Activated naive CD4-positive, alpha-beta T cell treated with anti-CD3 and anti-CD28 coated beads for 36 hours (primary cell): ENCODE data around the gene C3orf52. TPM values are rescaled to one million over a fixed set of nuclear protein-coding genes. Genes with fewer than 3 reads are reported as not detected.
"Not testable (repeated sequence)": the region's sequence is repeated elsewhere in the genome, so short reads cannot be mapped to it uniquely, and the experiment has no call there.

ENCODE experiments used
- CTCF ChIA-PET: fragments of 350-600 bp; sonication (Branson Sonifier 250); formaldehyde crosslinking; loops from one replicate; lab custom pipeline; 2021; ENCODE audit warnings: antibody characterized with exemption; lab: Charles Lee
- DNase-seq: peaks from one replicate; pipeline ENCODE4 v3.0.0-alpha.2; 2020
- H3K27ac Mint-ChIP-seq: one replicate; pipeline ENCODE4 v1.8.0; 2021; ENCODE audit warnings: mild to moderate bottlenecking, mixed read lengths
- H3K27me3 Mint-ChIP-seq: one replicate; pipeline ENCODE4 v1.8.0; 2021; ENCODE audit warnings: low read depth, mixed read lengths
- H3K36me3 Mint-ChIP-seq: one replicate; pipeline ENCODE4 v1.8.0; 2021; ENCODE audit warnings: low read depth, mixed read lengths
- H3K4me1 Mint-ChIP-seq: one replicate; pipeline ENCODE4 v1.8.0; 2021; ENCODE audit warnings: low read depth, mixed read lengths
- H3K4me3 Mint-ChIP-seq: one replicate; pipeline ENCODE4 v1.8.0; 2021; ENCODE audit warnings: mild to moderate bottlenecking, moderate library complexity, mixed read lengths
- H3K9me3 Mint-ChIP-seq: one replicate; pipeline ENCODE4 v1.8.0; 2021; ENCODE audit warnings: mixed read lengths
- intact Hi-C: fragments of 100-400 bp; cut with micrococcal nuclease; formaldehyde crosslinking; loops from one replicate; pipeline ENCODE4 v1.15.1; 2023
- total RNA-seq, 2 experiments: library from RNA; stranded (reverse); gene quantifications; one replicate each; pipeline ENCODE4 v1.2.3, GENCODE V29; 2021

Gene C3orf52, protein sequence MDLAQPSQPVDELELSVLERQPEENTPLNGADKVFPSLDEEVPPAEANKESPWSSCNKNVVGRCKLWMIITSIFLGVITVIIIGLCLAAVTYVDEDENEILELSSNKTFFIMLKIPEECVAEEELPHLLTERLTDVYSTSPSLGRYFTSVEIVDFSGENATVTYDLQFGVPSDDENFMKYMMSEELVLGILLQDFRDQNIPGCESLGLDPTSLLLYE
- 1 to 10 TPM; 3.1 to 3.8 TPM for total RNA-seq

DNA sequence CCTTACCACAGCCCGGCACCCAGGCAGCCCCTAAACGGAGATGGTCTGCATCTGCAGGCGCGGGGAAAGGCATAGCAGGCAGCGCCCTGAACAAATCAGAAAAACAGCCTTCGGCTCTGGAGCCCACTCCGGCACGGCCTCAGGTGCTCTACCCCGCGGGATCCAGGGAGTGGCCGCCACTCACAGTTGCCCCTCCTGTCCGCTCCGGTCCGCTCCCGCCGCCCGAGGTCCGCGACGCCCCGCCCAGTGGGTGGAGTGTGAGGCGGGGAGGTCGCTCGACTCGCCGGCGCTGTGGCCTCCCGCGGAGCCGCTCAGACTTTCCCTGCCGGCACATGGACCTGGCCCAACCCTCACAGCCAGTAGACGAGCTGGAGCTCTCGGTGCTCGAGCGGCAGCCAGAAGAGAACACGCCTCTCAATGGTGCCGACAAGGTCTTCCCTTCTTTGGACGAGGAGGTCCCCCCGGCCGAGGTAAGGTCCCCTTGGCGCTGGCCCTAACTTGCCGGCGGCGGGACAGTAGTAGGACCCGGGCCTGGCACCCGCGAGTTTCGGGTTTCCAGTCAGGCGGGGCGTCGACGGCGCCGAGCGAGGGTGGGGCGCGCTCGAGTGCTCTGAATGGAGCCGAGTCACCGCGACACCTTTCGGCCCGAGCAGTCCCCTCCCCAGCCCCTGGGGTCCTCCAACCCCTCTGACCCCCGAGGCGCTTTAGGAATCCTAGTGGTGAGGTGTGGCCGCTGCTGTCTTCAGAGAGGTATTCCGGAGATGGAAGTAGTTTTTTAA, at the start of gene C3orf52:
Gene C3orf52 (plus strand): TSS at position 314 of the 779 bp plus-strand sequence. CDS start 19 bp downstream, at position 333.
- Mint-ChIP-seq H3K36me3 (no peaks in the 10 kb centered on the region), H3K27me3 (peaks cover 6% of the 10 kb centered on the region), H3K9me3 (no peaks in the 10 kb centered on the region), H3K27ac (peak within 1 kb of the TSS; percentile 9), H3K4me3 (peak within 1 kb of the TSS; percentile 82), H3K4me1 (peaks cover 19% of the 10 kb centered on the region)
- intact Hi-C loops: no loop called here
- peak; percentile 63 for DNase-seq
- CTCF ChIA-PET: interaction anchor here (0.7 to 1.2 kb wide), 2 partner anchors 25 to 43 kb away, joined by 3 read pairs; no protein-coding TSS in a partner anchor

DNA sequence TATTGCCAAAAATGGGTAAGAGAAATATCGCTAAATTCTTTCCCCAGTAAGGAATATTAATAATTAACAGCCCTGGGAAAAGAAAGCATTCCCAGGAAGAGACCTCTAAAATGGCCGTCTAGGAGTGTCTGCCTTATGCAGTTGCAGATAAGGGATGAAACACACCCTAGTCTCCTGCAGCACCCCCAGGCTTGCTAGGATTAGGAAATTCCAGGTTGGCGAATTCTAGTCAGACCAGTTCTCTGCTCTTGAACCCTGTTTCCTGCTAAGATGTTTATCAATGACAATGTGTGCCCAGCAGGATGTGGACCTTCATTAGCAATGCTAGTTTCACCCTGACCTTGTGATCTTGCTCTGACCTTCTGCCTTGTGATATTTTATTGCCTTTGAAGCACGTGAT, 49.0 kb upstream of the C3orf52 start:
- H3K27me3 Mint-ChIP-seq, DNase-seq, H3K27ac Mint-ChIP-seq, H3K4me1 Mint-ChIP-seq, CTCF ChIA-PET, intact Hi-C loops, H3K36me3 Mint-ChIP-seq, H3K9me3 Mint-ChIP-seq, H3K4me3 Mint-ChIP-seq: not testable (repeated sequence)

DNA sequence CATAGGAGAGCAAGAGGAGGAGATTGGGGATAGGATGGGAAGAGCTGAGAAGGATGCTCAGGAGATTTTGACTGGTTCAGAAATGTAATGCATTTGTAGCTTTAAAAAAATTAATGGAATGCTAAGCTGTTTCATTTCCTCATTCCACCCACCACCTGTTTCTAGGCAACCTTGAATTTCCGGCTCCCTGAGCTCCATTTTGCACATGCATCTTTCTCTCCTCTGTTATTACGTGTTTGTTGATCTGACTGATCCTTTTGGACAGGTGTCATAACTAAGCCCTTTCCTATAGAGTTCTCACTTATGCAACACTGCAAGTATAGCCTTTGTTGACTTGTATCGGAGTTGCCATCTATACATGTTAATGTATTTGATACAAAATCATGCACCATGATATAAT, 47.3 kb upstream of the C3orf52 start:
- Mint-ChIP-seq H3K27ac (no peak overlapping the region), H3K9me3 (peaks cover 3% of the 10 kb centered on the region), H3K4me1 (no peaks in the 10 kb centered on the region), H3K4me3 (no peak overlapping the region), H3K27me3 (no peaks in the 10 kb centered on the region), H3K36me3 (no peaks in the 10 kb centered on the region)
- intact Hi-C loops: no loop called here
- CTCF ChIA-PET: interaction anchor here (1.0 to 2.4 kb wide), 3 partner anchors 23 to 71 kb away, joined by 3 to 14 read pairs (median 5); no protein-coding TSS in a partner anchor
- no peak for DNase-seq

DNA sequence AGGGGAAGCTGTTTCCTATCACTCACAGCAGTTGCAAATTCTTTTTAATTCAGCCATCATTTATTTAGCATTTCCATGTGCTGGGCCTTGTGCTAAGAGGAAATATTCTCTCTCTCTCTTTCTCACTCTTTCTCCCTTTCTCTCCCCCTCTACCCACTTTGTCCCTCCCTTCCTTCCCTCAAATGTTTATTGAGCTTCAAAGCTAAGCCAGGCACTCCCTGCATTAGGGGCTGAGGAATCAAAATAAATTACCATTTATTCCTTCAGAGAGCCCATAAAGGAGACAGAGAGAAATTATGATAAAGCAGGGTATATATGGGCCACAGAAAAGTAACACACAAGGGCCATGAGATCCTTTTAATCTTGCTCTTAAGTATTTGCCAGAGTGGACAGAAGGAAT, 44.9 kb upstream of the C3orf52 start:
- H3K4me3 Mint-ChIP-seq: no peak overlapping the region
- intact Hi-C loops: no loop called here
- no peak overlapping the region for H3K27ac Mint-ChIP-seq
- DNase-seq: no peak
- H3K27me3 Mint-ChIP-seq: no peaks in the 10 kb centered on the region
- no peaks in the 10 kb centered on the region for H3K36me3 Mint-ChIP-seq
- no peaks in the 10 kb centered on the region for H3K4me1 Mint-ChIP-seq
- CTCF ChIA-PET: interaction anchor here (0.5 to 2.7 kb wide), 7 partner anchors 28 to 1611 kb away, joined by 3 to 10 read pairs (median 4); no protein-coding TSS in a partner anchor
- H3K9me3 Mint-ChIP-seq: peaks cover 3% of the 10 kb centered on the region

DNA sequence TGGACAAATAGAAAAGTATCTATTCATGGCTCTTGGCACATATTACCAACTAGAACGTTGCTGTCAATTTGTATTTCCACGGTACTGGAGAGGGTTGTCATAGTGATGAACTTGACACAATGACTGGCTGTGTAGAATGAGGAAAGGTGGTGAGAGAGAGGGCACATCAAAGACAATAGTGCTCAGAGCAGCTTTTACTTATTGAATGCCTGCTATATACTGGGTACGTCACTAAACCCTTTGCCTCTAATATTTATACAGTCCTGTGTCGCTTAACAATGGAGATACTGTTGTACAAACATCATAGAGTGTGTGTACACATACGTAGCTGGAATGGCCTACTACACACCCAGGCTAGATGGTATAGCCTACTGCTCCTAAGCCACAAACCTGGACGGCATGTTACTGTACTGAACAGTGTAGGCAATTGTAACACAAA, 43.3 kb upstream of the C3orf52 start:
- CTCF ChIA-PET: interaction anchor here (0.5 to 3.2 kb wide), 33 partner anchors 8 to 1661 kb away, joined by 3 to 24 read pairs (median 5); partner anchors contain the start of genes ABHD10, C3orf52, TAGLN3 and TMPRSS7
- no peaks in the 10 kb centered on the region for H3K9me3 Mint-ChIP-seq
- no peaks in the 10 kb centered on the region for H3K27me3 Mint-ChIP-seq
- no peak overlapping the region for H3K4me3 Mint-ChIP-seq
- H3K36me3 Mint-ChIP-seq: no peaks in the 10 kb centered on the region
- H3K4me1 Mint-ChIP-seq: peaks cover 3% of the 10 kb centered on the region
- DNase-seq: no peak
- intact Hi-C loops: loop anchor here (1.0 kb wide), 8 partner anchors 30 to 374 kb away; partner anchors contain the start of gene PHLDB2
- H3K27ac Mint-ChIP-seq: no peak overlapping the region

DNA sequence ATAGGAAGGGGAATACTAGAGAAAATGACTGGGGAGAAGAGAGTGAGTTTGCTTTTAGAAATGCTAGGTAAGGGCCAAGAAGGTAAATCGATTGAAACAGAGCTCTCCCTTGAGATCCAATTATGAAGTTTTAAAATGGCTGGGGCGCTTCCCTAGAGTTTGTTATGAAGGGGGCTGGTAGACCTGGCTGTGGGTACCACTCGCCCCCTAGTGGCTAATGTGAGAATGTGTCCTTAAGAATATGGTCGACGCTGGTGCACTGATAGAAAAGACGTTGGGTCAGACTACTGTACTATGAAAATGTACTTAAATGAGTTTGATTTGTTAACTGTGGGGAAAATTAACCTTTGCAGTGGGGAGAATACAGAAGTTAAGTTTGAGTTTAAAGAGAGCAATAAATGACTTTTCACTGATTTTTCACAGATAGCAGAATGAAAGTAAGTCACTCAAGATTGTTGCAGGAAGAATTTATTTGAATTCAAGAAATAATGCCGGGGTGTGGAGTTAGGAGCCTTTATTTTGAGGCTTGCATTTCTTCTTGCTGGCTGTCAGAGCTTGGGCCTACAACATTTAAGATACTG, 42.5 kb upstream of the C3orf52 start:
- CTCF ChIA-PET: interaction anchor here (0.5 to 3.2 kb wide), 38 partner anchors 9 to 1660 kb away, joined by 3 to 24 read pairs (median 5); partner anchors contain the start of genes ABHD10, C3orf52, TAGLN3 and TMPRSS7
- Mint-ChIP-seq H3K4me1 (peaks cover 3% of the 10 kb centered on the region), H3K27me3 (no peaks in the 10 kb centered on the region), H3K27ac (no peak overlapping the region), H3K4me3 (no peak overlapping the region), H3K36me3 (no peaks in the 10 kb centered on the region), H3K9me3 (no peaks in the 10 kb centered on the region)
- peak; percentile 64 for DNase-seq
- intact Hi-C loops: loop anchor here (1.0 kb wide), 8 partner anchors 30 to 374 kb away; partner anchors contain the start of gene PHLDB2

DNA sequence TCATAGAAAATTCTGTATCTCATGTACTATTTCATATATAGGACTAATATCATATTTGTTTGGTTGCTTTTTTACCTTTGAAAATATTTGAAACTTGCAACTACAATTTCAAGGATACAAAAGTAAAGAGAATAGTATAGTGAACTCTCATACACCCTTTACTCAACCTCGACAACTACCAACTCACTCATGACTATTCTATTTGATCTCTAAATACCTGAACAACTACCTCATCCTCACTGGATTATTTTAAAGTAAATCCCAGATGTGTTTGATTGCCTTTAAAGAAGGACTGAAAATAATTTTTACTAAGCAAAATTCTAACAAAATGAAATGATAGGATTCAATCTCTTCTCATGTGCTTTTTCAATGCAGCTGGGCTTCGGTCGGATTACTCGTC, 39.6 kb upstream of the C3orf52 start:
- Mint-ChIP-seq H3K9me3 (no peaks in the 10 kb centered on the region), H3K4me3 (no peak overlapping the region), H3K27me3 (no peaks in the 10 kb centered on the region), H3K36me3 (no peaks in the 10 kb centered on the region), H3K4me1 (peaks cover 3% of the 10 kb centered on the region), H3K27ac (no peak overlapping the region)
- intact Hi-C loops: no loop called here
- CTCF ChIA-PET: no interaction called here
- DNase-seq: no peak

DNA sequence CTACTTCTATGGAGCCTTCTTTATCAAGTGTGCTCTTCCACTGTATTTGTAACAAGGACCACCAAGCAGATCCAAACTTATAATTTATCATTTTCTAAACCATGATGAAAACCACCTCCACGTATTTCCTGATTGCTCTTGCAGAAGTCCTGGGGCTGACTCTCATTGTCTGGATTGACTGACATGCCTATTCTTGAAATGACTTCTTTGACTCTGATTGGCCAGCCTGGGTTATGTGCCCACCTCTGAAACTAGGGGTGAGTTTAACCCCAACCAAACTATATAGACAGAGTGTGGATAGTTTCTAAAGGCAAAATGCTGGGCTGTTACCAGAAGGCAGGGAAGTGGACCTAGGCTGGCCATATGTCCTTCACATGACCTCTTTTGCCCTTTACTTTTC, 38.9 kb upstream of the C3orf52 start:
- Mint-ChIP-seq H3K36me3 (no peaks in the 10 kb centered on the region), H3K27ac (no peak overlapping the region), H3K27me3 (no peaks in the 10 kb centered on the region), H3K4me3 (no peak overlapping the region), H3K4me1 (peaks cover 3% of the 10 kb centered on the region), H3K9me3 (no peaks in the 10 kb centered on the region)
- CTCF ChIA-PET: no interaction called here
- intact Hi-C loops: no loop called here
- DNase-seq: no peak

DNA sequence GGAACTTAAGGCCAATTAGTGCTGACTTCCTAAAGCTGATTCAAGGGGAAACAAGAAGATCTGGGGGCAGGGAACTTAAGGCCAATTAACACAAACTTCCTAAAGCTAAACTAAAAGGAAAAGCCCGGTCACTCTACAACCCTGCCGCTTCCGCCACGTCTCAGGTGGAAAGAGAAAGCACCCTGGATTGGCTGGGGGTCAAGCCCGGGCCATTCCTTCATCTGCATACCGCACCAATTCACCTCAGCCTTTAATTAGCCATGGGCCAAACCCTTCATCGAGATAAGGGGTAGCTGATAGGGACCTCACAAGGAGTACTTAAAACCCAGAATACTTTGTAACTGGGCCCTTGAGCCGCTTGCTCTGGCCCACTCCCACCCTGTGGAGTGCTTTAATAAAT, 37.3 kb upstream of the C3orf52 start:
- DNase-seq: no peak

DNA sequence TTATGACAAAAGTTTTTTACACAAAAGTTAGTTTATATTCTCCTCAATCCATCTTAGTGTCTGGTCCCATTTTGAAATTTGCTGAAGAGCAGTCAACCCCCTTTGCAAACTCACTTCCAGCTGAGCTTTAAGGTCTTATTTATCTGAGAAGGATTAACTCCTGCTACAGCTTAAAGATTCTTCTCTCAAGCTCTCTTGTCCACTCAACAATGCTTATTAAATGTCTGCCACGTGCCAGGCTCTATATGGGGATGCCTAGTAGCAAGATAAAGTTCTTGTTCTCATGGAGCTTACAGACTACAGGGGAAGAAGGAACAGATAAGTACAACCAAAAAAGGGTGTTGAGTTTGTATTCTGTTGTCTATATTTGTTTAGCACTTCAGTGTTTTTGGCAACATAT, 33.0 kb upstream of the C3orf52 start:
- Mint-ChIP-seq H3K9me3 (no peaks in the 10 kb centered on the region), H3K36me3 (no peaks in the 10 kb centered on the region), H3K4me1 (peaks cover 12% of the 10 kb centered on the region), H3K27me3 (peaks cover 2% of the 10 kb centered on the region), H3K4me3 (no peak overlapping the region), H3K27ac (no peak overlapping the region)
- CTCF ChIA-PET: interaction anchor here (1.6 to 2.9 kb wide), 2 partner anchors 9 to 64 kb away, joined by 4 to 24 read pairs; no protein-coding TSS in a partner anchor
- no peak for DNase-seq
- intact Hi-C loops: no loop called here

More for the DNA sequence above, 37.3 kb upstream of the C3orf52 start:
- intact Hi-C loops: no loop called here
- H3K4me1 Mint-ChIP-seq: peaks cover 3% of the 10 kb centered on the region
- H3K36me3 Mint-ChIP-seq: no peaks in the 10 kb centered on the region
- H3K4me3 Mint-ChIP-seq: no peak overlapping the region
- H3K27me3 Mint-ChIP-seq: peaks cover 2% of the 10 kb centered on the region
- no peaks in the 10 kb centered on the region for H3K9me3 Mint-ChIP-seq
- CTCF ChIA-PET: no interaction called here
- H3K27ac Mint-ChIP-seq: no peak overlapping the region

DNA sequence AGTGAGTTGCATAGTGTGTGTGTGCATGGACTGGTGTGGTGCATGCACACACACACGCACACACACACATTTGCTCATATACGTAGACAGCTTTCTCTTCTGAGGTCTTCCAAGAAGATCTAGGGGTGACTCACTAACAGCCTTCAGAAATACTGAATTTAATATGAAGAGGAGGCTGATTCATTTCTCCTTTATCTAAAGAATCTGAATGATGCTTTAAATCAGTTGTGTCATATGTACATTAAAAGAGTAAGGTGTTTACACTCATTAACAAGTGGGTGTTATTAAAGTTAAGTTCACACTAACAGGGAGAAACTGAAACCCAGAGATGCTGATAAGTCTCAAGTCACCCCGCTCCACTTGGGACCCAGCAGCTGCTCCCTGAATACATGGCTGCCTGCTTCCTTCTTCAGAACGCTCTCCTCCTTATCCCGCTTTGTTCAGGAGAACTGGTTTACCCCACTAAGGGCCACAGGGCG, 29.7 kb upstream of the C3orf52 start:
- intact Hi-C loops: loop anchor here (1.0 kb wide), 1 partner anchor 16 kb away; no protein-coding TSS in a partner anchor
- peak overlapping the region; percentile 26 for H3K27ac Mint-ChIP-seq
- no peaks in the 10 kb centered on the region for H3K36me3 Mint-ChIP-seq
- peak; percentile 42 for DNase-seq
- peaks cover 2% of the 10 kb centered on the region for H3K27me3 Mint-ChIP-seq
- H3K4me3 Mint-ChIP-seq: no peak overlapping the region
- CTCF ChIA-PET: interaction anchor here (1.3 kb wide), 1 partner anchor 53 kb away, joined by 3 read pairs; no protein-coding TSS in a partner anchor
- H3K4me1 Mint-ChIP-seq: peaks cover 12% of the 10 kb centered on the region
- peaks cover 2% of the 10 kb centered on the region for H3K9me3 Mint-ChIP-seq

DNA sequence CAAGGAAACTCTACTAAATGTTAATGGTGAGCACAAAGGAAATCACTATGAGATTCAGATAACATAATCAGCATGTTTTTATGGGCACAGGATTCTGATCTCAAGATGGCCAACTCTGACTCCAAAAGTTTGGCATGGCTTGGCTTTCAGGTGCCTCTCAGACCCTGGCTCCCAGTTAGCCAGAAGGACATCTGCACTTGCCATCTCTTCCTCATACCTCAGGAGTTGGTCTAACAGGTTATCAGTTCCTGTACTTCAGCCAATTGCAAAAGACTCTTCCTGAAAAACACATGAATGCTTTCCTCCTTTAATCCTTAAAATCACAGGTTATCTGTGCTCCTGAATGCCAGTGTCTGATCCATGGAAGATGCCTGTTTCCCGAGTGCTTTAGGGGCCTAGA, 26.7 kb upstream of the C3orf52 start:
- intact Hi-C loops: no loop called here
- H3K36me3 Mint-ChIP-seq: no peaks in the 10 kb centered on the region

More for the DNA sequence above, 26.7 kb upstream of the C3orf52 start:
- no peak for DNase-seq
- no peak overlapping the region for H3K27ac Mint-ChIP-seq
- CTCF ChIA-PET: no interaction called here
- no peaks in the 10 kb centered on the region for H3K27me3 Mint-ChIP-seq
- H3K9me3 Mint-ChIP-seq: peaks cover 2% of the 10 kb centered on the region
- H3K4me1 Mint-ChIP-seq: peaks cover 12% of the 10 kb centered on the region
- H3K4me3 Mint-ChIP-seq: no peak overlapping the region
